Measurements from ENCODE around the gene VCAM1.
A peak's percentile ranks its signal among the peaks of the same experiment; 100 is the strongest.

The VCAM1 gene

GRCh38 chr1:100724281-100724680 lies 4.7 kb downstream of the VCAM1 start:
- DNase-seq: no peak

GRCh38 chr1:100730130-100730529 lies 10.6 kb downstream of the VCAM1 start:
- peak; percentile 74 for DNase-seq

DNA sequence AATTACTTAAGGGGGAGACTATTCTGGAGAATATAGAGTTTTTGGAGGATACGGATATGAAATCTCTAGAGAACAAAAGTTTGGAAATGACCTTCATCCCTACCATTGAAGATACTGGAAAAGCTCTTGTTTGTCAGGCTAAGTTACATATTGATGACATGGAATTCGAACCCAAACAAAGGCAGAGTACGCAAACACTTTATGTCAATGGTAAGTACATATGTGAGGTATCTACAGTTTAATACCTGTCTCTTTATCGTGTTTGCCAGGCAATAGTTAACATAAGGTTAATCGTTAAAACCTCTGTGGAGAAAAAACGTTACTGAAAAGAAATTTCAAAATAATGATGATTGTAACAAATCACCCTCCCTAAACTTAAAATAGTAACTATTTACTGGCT lies 11.8 kb downstream of the VCAM1 start:
- no peak for DNase-seq

DNA sequence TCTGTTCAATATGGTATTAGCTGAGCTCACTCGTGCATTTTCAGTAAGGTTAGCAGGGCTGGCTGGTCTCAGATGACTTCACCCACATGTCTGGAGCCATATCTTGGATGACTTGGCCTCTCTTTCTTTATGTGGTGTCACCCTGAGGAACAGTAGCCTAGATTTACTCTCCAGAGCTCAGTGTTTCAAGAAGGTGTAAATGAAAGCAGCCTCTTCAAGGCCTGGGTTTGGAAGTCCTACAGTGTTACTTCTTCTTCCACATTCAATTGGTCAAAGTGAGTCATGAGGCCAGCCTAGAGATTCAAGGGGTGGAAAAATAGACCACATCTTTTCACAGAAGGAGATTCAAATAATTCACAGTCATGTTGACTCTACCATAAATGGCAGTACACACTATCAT lies 12.2 kb downstream of the VCAM1 start:
- no peak for DNase-seq

- DNase-seq: peak; percentile 95
Measured at GRCh38 chr1:100734676-100735075, 15.1 kb downstream of the VCAM1 start.

- DNase-seq: no peak
Measured at GRCh38 chr1:100735244-100735643, 15.7 kb downstream of the VCAM1 start.

GRCh38 chr1:100736324-100736723 lies 16.8 kb downstream of the VCAM1 start:
- DNase-seq: no peak

DNA sequence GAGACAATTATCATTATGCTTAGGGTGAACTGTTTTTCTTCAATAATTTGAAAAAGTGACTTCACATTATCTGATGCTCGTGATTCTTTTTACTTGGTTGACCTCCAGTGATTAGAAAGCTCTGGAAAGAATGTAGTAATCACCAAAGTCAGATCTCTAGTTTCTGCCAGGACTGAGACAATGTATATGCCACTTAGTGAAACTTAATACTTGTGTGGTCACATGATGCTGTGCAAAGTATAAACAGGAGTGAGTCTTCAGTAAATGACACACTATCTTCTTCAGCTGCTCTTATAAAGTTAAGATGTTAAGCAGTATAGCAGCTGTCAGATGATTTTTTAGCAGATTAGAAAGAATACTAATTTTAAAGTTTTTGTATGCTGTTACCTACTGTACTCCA lies 17.2 kb downstream of the VCAM1 start:
- DNase-seq: peak; percentile 52

DNA sequence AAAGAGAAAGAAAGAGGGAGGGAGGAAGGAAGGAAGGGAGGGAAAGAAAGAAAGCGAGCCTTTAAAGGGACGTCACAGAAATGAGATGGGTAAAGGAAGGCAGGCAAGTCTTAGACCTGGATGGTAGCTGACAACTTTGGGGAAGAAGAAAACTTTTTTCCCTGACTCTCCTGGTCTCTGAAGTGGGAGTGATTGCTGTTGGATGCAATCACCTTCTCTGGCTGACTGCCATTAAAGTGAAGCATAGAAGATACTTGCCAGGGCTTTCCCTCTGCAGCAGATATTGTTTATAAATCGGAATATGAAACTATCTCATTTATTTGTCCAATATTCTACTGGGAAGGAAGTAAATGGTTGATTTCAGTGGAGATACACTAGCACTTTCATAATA lies 27.0 kb downstream of the VCAM1 start:
- no peak for DNase-seq

- no peak for DNase-seq
Measured at GRCh38 chr1:100747771-100748170, 28.2 kb downstream of the VCAM1 start.

GRCh38 chr1:100750005-100750885 lies 30.7 kb downstream of the VCAM1 start:
- no peak for DNase-seq

- DNase-seq: no peak
Measured at GRCh38 chr1:100752791-100753190, 33.2 kb downstream of the VCAM1 start.

DNA sequence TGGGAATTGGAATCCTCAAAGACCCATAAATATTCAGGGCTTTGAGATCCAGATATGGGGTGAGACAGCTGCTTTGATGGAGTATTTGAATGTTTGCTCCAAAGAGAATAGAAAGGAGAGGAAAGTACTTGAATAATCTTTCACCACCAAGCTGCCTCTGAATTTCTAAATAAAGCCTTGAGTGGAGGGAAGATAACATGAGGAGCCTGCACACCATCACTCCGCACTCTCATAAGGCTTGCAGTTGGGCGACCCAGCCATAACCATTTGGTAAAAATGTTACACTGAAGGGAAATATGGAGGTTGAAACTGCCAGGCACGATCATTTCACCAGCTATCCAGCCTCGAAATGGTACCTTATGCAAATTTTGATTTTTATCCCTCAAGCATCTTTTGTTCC lies 38.4 kb downstream of the VCAM1 start:
- no peak for DNase-seq

- DNase-seq: no peak
Measured at GRCh38 chr1:100759188-100759587, 39.6 kb downstream of the VCAM1 start.

DNA sequence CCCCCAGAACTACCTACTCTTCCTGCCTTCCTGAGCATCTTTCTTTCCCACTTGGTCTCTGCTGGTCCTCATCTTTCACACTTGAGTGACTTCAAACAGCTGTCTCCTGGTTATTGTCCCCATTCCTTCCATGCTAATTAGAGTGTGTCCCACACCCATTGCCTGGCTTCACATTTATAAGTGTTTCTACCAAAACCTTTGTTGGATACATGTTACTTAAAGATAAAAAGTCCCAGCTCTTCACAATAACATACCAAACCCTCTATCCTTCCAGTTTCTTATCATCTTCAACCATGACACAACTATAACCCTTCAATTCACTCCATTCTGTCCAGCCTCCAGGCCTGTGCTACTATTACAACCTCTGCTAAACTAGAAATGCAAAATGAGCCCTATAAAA lies 41.0 kb downstream of the VCAM1 start:
- no peak for DNase-seq

DNA sequence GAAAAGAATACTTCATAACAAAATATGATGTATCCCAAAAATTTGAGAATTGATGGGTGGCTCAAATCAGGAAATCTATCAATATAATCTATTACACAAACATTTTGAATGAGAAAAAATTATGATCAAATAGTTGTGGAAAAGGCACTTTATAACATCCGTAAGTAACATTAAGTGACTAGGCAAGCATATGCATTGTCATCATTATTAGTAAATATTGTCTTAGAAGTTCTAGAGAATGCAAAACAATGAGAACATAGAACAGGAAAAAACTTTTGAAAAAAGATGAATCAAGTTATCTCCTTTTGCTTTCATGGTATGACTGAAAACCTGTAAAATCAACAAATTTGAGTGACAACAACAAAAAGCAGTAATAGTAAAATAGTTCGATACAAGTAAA lies 42.9 kb downstream of the VCAM1 start:
- DNase-seq: no peak

- peak; percentile 86 for DNase-seq
Measured at GRCh38 chr1:100767176-100767890, 47.8 kb downstream of the VCAM1 start.

GRCh38 chr1:100769323-100769722 lies 49.8 kb downstream of the VCAM1 start:
- no peak for DNase-seq

- no peak for DNase-seq
Measured at GRCh38 chr1:100769906-100770646, 50.5 kb downstream of the VCAM1 start.

- DNase-seq: no peak
Measured at GRCh38 chr1:100773444-100773843, 53.9 kb downstream of the VCAM1 start.

- DNase-seq: no peak
Measured at GRCh38 chr1:100774370-100774769, 54.8 kb downstream of the VCAM1 start.

- no peak for DNase-seq
Measured at GRCh38 chr1:100775483-100775882, 55.9 kb downstream of the VCAM1 start.

GRCh38 chr1:100778748-100779147 lies 59.2 kb downstream of the VCAM1 start:
- no peak for DNase-seq

All from fibroblast of skin of abdomen (primary cell).